Body of pancreas (tissue), 4 donors: Measurements from ENCODE around the gene GALNT9.

Experiments used
- CTCF ChIP-seq, 7 experiments: fragments of 450-650 bp in 4 of 7; fragments of 200-600 bp in 3 of 7; sonication (generic) in 3 of 7; IDR thresholded peaks; one replicate each; pipeline ENCODE4 v1.5.1; 2016 to 2019; ENCODE audit warnings: antibody characterized with exemption in 7 of 7
- POLR2A ChIP-seq, 3 donors: fragments of 450-650 bp; IDR thresholded peaks; one replicate each; pipeline ENCODE4 v1.6.1; 2016; ENCODE audit warnings: antibody characterized with exemption in 3 of 3, mild to moderate bottlenecking in 2 of 3

- no peak for TF ChIP-seq CTCF (IDR thresholded peaks at IDR 0.05)
- no peak for TF ChIP-seq POLR2A (IDR thresholded peaks at IDR 0.05)
These were observed 22.5 kb upstream of the GALNT9 start for GRCh38 chr12:132351751-132352495.
